GM12878 (cell line): ENCODE measurements around the gene FGFR4. TPM values are rescaled to one million over a fixed set of nuclear protein-coding genes. Genes with fewer than 3 reads are reported as not detected.

ENCODE experiments used
- ATAC-seq: fragments of 200-7000 bp; cut with Tn5 transposase; 3 replicates; pipeline ENCODE4 v1.9.1; 2020; ENCODE audit warnings: mild to moderate bottlenecking, moderate library complexity
- BruUV-seq: library from RNA; stranded (reverse); fragments of 400-500 nt; replicated peaks from 2 replicates; lab custom pipeline; 2021; lab: Mats Ljungman, UMichigan
- CTCF ChIA-PET: fragments of 300-600 bp; sonication (Branson Sonifier 250); formaldehyde crosslinking; extraction: SDS; loops from one replicate; lab custom pipeline; 2021; ENCODE audit warnings: inconsistent platforms; lab: Yijun Ruan, JAX
- POLR2A ChIA-PET: fragments of 350-600 bp; formaldehyde crosslinking; extraction: SDS; loops from one replicate; lab custom pipeline; 2021; ENCODE audit warnings: inconsistent platforms; lab: Charles Lee
- RAD21 ChIA-PET: fragments of 300-600 bp; sonication (Branson Sonifier 250); formaldehyde crosslinking; loops from one replicate; lab custom pipeline; 2023; ENCODE audit warnings: antibody characterized with exemption; ENCODE audit not compliant: unreplicated experiment; lab: Charles Lee
- SMC1A ChIA-PET: fragments of 300-600 bp; sonication (Branson Sonifier 250); formaldehyde crosslinking; loops from one replicate; lab custom pipeline; 2023; ENCODE audit not compliant: unreplicated experiment, uncharacterized antibody; lab: Charles Lee
- DNase-seq: peaks from one replicate; pipeline ENCODE4 v3.0.0-alpha.2; 2011; ENCODE audit warnings: low read depth, low spot score
- FAIRE-seq: peaks from 3 replicates; lab custom pipeline; 2011; peaks lifted over from hg19 to GRCh38; lab: Jason Lieb, UNC
- H2AFZ ChIP-seq: 2 replicates; pipeline ENCODE4 v1.6.0; 2011; ENCODE audit warnings: low read depth, low read length, control low read depth; ENCODE audit not compliant: control insufficient read depth
- H3K27ac ChIP-seq: 2 replicates; pipeline ENCODE4 v1.5.1; 2011; ENCODE audit warnings: control low read depth; ENCODE audit not compliant: control insufficient read depth, insufficient read depth
- H3K27me3 ChIP-seq, 2 experiments: replicated peaks in 1 of 2; 2 replicates each; pipeline versions ENCODE4 v1.6.0 to v1.6.1; 2011; ENCODE audit warnings: low read length in 1 of 2; ENCODE audit not compliant: control insufficient read depth in 2 of 2, insufficient read depth in 2 of 2
- H3K36me3 ChIP-seq, 2 experiments: 2 replicates each; pipeline ENCODE4 v1.5.1; 2011; ENCODE audit warnings: low read length in 1 of 2; ENCODE audit not compliant: control insufficient read depth in 2 of 2, insufficient read depth in 2 of 2
- H3K4me1 ChIP-seq: 2 replicates; pipeline ENCODE4 v1.6.1; 2011; ENCODE audit warnings: mild to moderate bottlenecking, low read length, moderate library complexity, mixed read lengths; ENCODE audit not compliant: control insufficient read depth, insufficient read depth
- H3K4me2 ChIP-seq: 2 replicates; pipeline ENCODE4 v1.6.0; 2011; ENCODE audit warnings: control low read depth; ENCODE audit not compliant: control insufficient read depth, insufficient read depth
- H3K4me3 ChIP-seq: fragments of 200-600 bp; sonication (generic); 2 replicates; pipeline ENCODE4 v1.5.1; 2016
- H3K79me2 ChIP-seq: 2 replicates; pipeline ENCODE4 v1.6.0; 2011; ENCODE audit warnings: low read length; ENCODE audit not compliant: control insufficient read depth, insufficient read depth
- H3K9ac ChIP-seq: 2 replicates; pipeline ENCODE4 v1.8.0; 2011; ENCODE audit warnings: low read length, control low read depth, mixed read lengths; ENCODE audit not compliant: control insufficient read depth, insufficient read depth
- H3K9me3 ChIP-seq: replicated peaks from 3 replicates; pipeline ENCODE4 v1.5.1; 2011; ENCODE audit warnings: mild to moderate bottlenecking, low read length; ENCODE audit not compliant: control insufficient read depth, insufficient read depth
- H4K20me1 ChIP-seq: 2 replicates; pipeline ENCODE4 v1.6.0; 2011; ENCODE audit not compliant: control insufficient read depth, insufficient read depth
- BCL3 ChIP-seq: IDR thresholded peaks from 2 replicates; pipeline ENCODE4 v1.6.1; 2011; ENCODE audit warnings: borderline replicate concordance, low read depth, mild to moderate bottlenecking, moderate library complexity, low read length; ENCODE audit not compliant: insufficient read depth, poor library complexity, severe bottlenecking
- HCFC1 ChIP-seq: fragments of 150-350 bp; IDR thresholded peaks from 2 replicates; pipeline ENCODE4 v1.6.1; 2014; ENCODE audit warnings: low read length
- MXI1 ChIP-seq: fragments of 150-350 bp; IDR thresholded peaks from 2 replicates; pipeline ENCODE4 v1.6.1; 2011; ENCODE audit warnings: low read depth, mild to moderate bottlenecking, inconsistent platforms, low read length, improper control_type of control experiment
- NFIC ChIP-seq: IDR thresholded peaks from 2 replicates; pipeline ENCODE4 v1.6.1; 2012; ENCODE audit warnings: low read depth, mild to moderate bottlenecking, inconsistent platforms, low read length, moderate library complexity
- NR2C2 ChIP-seq: IDR thresholded peaks from 2 replicates; pipeline ENCODE4 v1.6.1; 2011; ENCODE audit warnings: borderline replicate concordance, low read depth; ENCODE audit not compliant: control insufficient read depth, insufficient read length
- PKNOX1 ChIP-seq: fragments of 450-650 bp; IDR thresholded peaks from 2 replicates; pipeline ENCODE4 v1.6.1; 2016; ENCODE audit warnings: mild to moderate bottlenecking
- RB1 ChIP-seq: fragments of 450-650 bp; formaldehyde crosslinking; IDR thresholded peaks from 2 replicates; pipeline ENCODE4 v1.6.1; 2017; ENCODE audit warnings: mild to moderate bottlenecking, borderline replicate concordance
- RCOR1 ChIP-seq: conservative IDR thresholded peaks from 2 replicates; pipeline ENCODE4 v1.6.1; 2012; ENCODE audit warnings: low read depth, low read length, improper control_type of control experiment
- SRF ChIP-seq, 2 experiments: IDR thresholded peaks; 2 replicates each; pipeline ENCODE4 v1.6.1; 2011; ENCODE audit warnings: low read depth in 2 of 2, low read length in 2 of 2, mild to moderate bottlenecking in 1 of 2, moderate library complexity in 1 of 2
- WGBS: methylation state at CpG from one replicate; pipeline ENCODE4 v1.1.6; 2016; ENCODE audit warnings: low lambda C conversion rate; ENCODE audit not compliant: insufficient replicate concordance, insufficient coverage; ENCODE audit errors: missing lambda C conversion rate; 5-methylcytosine and 5-hydroxymethylcytosine counted together
- in situ Hi-C: fragments of 300-500 bp; cut with MboI; formaldehyde crosslinking; loops from 9 replicates; pipeline ENCODE4 v1.14.3; 2018; ENCODE audit warnings: mixed read lengths
- intact Hi-C: fragments of 100-400 bp; cut with micrococcal nuclease; formaldehyde crosslinking; loops from one replicate; pipeline ENCODE4 v1.14.2; 2022; ENCODE audit not compliant: unreplicated experiment
- polyA plus RNA-seq, 11 experiments: library from polyadenylated mRNA; depleted of rRNA in 4 of 11; unstranded in 6 of 11; stranded (reverse) in 5 of 11; fragments of >200 nt; fragmentation: Nextera tagmentation in 4 of 11; fragmentation: Illumina TruSeq in 1 of 11; extraction: Ambion mirVana in 4 of 11; extraction: Trizol in 1 of 11; gene quantifications; 1 replicate in 1 of 11; 2 replicates in 10 of 11; pipeline versions ENCODE4 v1.2.1 to v1.2.3, GENCODE V29; 2011 to 2016; ENCODE audit warnings: inconsistent platforms in 2 of 11, missing spikeins in 2 of 11, low read depth in 1 of 11
- total RNA-seq, 4 experiments: library from RNA; depleted of rRNA in 3 of 4; stranded (reverse); fragments of >200 nt in 3 of 4; fragmentation: Illumina TruSeq in 1 of 4; extraction: Trizol in 1 of 4; gene quantifications; 2 replicates each; pipeline versions ENCODE4 v1.2.1 to v1.2.3, GENCODE V29; 2013 to 2021
- TF ChIP-seq, protein P1 (sequence below): fragments of 450-650 bp; IDR thresholded peaks from 2 replicates; pipeline ENCODE4 v1.6.1; 2018; ENCODE audit warnings: borderline replicate concordance, mild to moderate bottlenecking; ENCODE audit not compliant: partially characterized antibody
- TF ChIP-seq, protein P2 (sequence below): fragments of 450-650 bp; IDR thresholded peaks from 2 replicates; pipeline ENCODE4 v1.6.1; 2017; ENCODE audit warnings: mild to moderate bottlenecking, moderate library complexity
- TF ChIP-seq, protein P3 (sequence below): fragments of 450-650 bp; IDR thresholded peaks from 2 replicates; pipeline ENCODE4 v1.6.1; 2014; ENCODE audit warnings: mild to moderate bottlenecking

The FGFR4 gene
- total and polyA plus RNA-seq, 10 of the 15 experiments (the other 5 are each of a cell fraction or from before 2014, with no cell fraction given), result 0.17 to 0.77 (median 0.28) TPM; not detected in 5

- FAIRE-seq, result no peak
- Histone ChIP-seq H3K27me3 (no peaks in the 10 kb centered on the region), H3K36me3 (peaks cover 5 to 13% of the 10 kb centered on the region in 2 experiments; a peak in 3 of 4 replicates), H3K4me3 (no peak overlapping the region), H3K4me2 (no peak overlapping the region), H3K9me3 (no peaks in the 10 kb centered on the region), H3K79me2 (no peaks in the 10 kb centered on the region), H3K9ac (no peak overlapping the region), H3K4me1 (no peaks in the 10 kb centered on the region), H2AFZ (no peak overlapping the region)
- ChIA-PET RAD21 (no interaction called here), SMC1A (no interaction called here), POLR2A (interaction anchor here (0.5 kb wide), 1 partner anchor 38 kb away, joined by 4 read pairs; no protein-coding TSS in a partner anchor), CTCF (no interaction called here)
- 65% methylated on average over 6 of the region's 6 CpGs for WGBS
- no peak for DNase-seq
- ATAC-seq, result no peak
- in situ Hi-C loops (no loop called here), intact Hi-C loops (no loop called here)
- TF ChIP-seq SRF (IDR thresholded peaks at IDR 0.05; ENCODE audit: low read depth in 2 of 2, low read length in 2 of 2), result no peak
- TF ChIP-seq, protein P1, sequence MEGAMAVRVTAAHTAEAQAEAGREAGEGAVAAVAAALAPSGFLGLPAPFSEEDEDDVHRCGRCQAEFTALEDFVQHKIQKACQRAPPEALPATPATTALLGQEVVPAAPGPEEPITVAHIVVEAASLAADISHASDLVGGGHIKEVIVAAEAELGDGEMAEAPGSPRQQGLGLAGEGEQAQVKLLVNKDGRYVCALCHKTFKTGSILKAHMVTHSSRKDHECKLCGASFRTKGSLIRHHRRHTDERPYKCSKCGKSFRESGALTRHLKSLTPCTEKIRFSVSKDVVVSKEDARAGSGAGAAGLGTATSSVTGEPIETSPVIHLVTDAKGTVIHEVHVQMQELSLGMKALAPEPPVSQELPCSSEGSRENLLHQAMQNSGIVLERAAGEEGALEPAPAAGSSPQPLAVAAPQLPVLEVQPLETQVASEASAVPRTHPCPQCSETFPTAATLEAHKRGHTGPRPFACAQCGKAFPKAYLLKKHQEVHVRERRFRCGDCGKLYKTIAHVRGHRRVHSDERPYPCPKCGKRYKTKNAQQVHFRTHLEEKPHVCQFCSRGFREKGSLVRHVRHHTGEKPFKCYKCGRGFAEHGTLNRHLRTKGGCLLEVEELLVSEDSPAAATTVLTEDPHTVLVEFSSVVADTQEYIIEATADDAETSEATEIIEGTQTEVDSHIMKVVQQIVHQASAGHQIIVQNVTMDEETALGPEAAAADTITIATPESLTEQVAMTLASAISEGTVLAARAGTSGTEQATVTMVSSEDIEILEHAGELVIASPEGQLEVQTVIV, result no peak
- no peak for TF ChIP-seq NFIC
- TF ChIP-seq, protein P2, sequence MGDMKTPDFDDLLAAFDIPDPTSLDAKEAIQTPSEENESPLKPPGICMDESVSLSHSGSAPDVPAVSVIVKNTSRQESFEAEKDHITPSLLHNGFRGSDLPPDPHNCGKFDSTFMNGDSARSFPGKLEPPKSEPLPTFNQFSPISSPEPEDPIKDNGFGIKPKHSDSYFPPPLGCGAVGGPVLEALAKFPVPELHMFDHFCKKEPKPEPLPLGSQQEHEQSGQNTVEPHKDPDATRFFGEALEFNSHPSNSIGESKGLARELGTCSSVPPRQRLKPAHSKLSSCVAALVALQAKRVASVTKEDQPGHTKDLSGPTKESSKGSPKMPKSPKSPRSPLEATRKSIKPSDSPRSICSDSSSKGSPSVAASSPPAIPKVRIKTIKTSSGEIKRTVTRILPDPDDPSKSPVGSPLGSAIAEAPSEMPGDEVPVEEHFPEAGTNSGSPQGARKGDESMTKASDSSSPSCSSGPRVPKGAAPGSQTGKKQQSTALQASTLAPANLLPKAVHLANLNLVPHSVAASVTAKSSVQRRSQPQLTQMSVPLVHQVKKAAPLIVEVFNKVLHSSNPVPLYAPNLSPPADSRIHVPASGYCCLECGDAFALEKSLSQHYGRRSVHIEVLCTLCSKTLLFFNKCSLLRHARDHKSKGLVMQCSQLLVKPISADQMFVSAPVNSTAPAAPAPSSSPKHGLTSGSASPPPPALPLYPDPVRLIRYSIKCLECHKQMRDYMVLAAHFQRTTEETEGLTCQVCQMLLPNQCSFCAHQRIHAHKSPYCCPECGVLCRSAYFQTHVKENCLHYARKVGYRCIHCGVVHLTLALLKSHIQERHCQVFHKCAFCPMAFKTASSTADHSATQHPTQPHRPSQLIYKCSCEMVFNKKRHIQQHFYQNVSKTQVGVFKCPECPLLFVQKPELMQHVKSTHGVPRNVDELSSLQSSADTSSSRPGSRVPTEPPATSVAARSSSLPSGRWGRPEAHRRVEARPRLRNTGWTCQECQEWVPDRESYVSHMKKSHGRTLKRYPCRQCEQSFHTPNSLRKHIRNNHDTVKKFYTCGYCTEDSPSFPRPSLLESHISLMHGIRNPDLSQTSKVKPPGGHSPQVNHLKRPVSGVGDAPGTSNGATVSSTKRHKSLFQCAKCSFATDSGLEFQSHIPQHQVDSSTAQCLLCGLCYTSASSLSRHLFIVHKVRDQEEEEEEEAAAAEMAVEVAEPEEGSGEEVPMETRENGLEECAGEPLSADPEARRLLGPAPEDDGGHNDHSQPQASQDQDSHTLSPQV, result no peak
- no peak for TF ChIP-seq BCL3
- TF ChIP-seq MXI1, result no peak
- no peak for TF ChIP-seq PKNOX1
- TF ChIP-seq, protein P3, sequence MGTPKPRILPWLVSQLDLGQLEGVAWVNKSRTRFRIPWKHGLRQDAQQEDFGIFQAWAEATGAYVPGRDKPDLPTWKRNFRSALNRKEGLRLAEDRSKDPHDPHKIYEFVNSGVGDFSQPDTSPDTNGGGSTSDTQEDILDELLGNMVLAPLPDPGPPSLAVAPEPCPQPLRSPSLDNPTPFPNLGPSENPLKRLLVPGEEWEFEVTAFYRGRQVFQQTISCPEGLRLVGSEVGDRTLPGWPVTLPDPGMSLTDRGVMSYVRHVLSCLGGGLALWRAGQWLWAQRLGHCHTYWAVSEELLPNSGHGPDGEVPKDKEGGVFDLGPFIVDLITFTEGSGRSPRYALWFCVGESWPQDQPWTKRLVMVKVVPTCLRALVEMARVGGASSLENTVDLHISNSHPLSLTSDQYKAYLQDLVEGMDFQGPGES, result no peak
- no peak for TF ChIP-seq HCFC1
- no peak for TF ChIP-seq RB1
- no peak for TF ChIP-seq NR2C2
- no peak for TF ChIP-seq RCOR1
- TF ChIP-seq, all 136 proteins: peak for 0
- Histone ChIP-seq H4K20me1 (no peaks in the 10 kb centered on the region), H3K27ac (no peak overlapping the region)
- no TSS peak for BruUV-seq
Measured at GRCh38 chr5:177065491-177065890, 21.2 kb upstream of the FGFR4 start.
